SHP77 treated with DMSO at 0.1 percent for 48 hours (cell line): ENCODE measurements around the gene MAMDC2.
A peak's percentile ranks its signal among the peaks of the same experiment; 100 is the strongest.

Experiments
- DNase-seq: peaks from one replicate; lab custom pipeline; 2025; lab: John Stamatoyannopoulos, UW

Gene MAMDC2

DNA sequence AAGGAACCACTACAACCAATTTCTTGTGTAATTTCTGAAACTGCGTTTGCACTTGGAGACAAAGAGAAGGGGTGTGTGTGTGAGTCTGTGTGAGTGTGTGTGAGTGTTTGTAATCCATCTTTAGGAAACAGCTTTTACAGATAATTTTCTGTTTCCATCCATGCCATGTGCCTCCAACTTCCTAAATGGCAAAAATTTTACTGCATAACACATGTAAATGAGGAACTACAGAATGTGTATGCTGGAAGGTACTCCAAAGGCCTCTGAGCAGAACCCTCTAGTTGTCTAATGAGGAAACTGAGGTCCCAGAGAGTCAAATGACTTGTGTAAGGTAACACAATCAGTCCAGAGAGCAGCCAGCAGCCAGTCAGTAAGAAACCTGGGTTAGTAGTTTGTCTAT is 20.8 kb downstream of the MAMDC2 start:
- DNase-seq, result no peak

DNA sequence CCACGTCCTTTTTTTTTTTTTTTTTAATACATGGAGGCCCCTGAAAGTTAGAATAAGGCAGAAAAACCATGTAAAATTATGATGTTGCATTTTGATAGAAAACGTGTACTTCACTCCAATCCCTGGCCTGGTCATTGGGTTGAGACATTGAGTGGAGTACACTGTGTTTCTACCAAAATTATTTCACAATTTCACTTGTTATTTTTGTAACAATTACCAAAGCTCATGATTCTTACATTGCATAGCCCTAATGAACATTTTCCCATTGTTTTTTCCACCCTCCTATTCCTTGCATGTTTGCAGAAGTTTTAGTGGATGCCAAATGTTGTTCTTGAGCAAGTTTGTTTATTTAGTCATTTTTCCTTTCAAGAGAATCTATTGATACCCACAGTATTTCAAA is 21.9 kb downstream of the MAMDC2 start:
- DNase-seq, result no peak

DNA sequence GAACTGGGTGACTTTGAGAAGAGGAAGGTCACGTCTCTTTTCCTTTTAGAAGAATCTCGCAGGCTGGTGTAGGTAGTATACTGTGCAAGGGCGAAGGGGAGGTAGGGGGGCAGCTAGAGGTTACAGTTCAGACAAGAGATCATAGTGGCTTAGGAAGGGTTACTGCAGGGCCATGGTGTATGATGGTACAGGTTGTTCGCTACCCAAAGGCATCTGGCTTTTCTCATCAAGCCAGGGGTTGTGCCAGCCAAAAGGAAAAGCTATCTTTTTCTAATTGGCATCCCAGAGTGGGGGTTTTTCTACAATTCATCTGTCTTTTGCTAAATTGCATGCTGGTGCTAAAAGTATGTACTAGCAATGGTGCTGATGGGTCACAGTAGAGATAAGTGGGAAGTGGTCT is 22.8 kb downstream of the MAMDC2 start:
- DNase-seq, result no peak

DNA sequence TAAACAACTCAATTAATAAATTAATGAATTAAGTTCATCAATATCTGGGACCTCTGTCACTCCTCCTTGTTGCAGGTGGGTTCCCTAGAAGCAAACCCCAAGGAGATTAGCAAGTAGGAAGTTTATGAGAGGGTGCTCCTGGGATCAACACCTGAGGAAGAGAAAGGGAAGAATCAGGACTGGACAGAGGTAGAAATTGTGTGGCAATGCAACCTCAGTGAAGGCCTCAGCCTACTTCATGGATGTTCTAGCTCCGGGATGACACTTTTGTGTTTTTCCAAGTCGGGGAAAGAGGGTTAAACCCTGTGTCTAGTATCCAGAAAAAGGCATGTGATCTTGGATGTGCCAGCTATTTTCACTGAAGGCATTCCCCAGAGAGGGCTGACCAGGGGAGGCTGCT is 23.2 kb downstream of the MAMDC2 start:
- DNase-seq, result no peak

DNA sequence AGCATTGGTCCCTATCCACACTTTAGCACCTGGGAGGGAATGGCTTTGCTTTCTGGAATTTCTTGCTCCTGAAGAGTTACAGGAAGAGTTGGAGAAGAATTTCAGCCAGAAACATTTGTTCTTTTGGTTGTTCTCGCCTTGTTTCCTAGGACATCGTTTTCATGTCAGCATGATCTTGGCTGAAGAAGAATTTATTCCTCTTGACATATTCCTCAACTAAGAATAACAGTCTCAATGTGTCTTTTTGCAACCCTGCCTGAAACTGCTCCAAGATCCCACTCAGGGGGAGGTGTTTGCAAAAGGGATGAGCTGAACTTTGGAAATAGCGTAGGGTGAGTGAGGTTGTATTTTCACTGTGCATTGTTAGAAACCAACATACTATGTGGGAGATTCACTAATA is 26.1 kb downstream of the MAMDC2 start:
- no peak for DNase-seq

DNA sequence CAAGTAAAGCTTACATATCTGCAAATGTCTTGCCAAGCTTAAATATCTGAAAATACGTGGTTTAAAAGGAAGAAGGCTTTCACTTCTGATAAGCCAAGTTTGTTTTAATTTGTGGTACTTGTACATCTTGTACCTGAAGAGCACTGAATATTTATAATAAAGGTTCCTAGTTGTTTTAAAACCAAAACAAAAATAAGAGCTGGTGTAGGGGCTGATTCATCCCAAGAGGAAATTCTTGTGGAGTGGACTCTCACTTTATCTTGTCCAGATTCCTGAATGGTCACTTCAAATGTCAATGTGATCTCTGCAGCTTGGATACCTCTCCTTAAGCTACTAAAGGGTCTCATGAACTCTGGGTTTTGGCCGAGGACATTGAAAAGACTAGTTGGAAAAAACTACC is 29.5 kb downstream of the MAMDC2 start:
- no peak for DNase-seq

DNA sequence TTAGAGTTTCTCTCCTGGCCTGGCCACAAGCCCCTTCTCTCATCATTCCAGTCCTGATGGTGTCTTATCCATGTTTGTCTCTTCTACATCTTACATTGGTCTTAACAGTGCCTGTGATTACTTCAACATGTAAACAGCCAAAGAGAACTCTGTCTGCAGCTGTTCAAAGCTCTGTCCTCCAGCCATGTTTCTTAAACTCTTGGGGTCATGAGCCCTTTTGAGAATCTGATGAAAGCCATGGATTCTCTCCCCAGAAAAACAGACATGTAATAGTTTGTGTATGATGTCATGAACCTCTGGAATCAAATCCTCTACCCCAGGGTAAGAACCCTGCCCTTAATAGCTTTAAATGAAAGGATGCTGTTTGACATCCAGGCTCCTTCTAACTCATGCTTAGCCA is 30.1 kb downstream of the MAMDC2 start:
- no peak for DNase-seq

DNA sequence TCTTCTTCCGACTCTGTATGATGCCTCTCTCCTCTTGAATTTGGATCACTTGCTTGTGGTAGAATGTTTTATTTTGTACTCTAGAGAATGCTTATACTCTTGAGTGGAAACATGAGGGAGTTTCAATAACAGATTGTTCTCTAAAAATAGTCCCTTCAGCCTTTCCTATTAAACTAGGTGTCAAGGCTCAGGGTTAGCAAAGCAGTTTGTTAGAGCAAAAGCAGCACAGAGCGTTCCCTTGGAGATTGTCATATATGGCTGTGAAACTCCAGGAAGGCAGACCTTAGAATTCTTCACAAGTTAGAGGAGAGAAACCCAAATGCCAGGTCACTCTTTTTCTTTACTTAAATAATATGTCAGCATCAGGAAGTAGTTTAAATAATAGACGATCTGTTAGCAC is 33.0 kb downstream of the MAMDC2 start:
- DNase-seq, result no peak

DNA sequence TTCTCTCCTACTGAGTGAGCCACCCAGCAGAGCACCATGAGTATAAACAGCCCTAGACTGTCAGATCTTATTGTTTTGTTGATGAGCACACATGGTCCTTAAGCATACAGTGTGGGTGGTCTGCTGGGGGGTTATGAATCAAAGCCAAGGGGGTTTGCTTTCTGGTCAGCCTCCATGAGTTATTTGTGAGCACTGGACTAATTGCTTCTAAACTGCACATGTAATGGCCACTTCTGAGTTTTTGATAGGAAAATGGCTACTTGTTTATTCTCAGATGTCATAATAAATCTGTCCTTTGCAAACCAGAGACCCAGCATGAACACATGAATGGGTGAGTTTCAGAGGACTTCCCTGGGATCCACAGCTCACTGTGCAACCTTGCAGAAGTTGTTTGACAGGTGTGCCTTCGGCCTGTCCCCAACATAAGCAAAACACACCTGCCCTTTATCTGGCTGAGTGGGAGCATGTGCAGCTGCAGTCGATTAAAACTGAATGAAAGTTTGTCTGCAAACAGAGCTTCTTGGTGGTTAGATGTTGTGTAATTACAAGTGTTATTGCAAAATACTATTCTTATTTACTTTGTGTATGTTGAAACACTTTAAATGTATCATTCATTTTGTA is 35.9 kb downstream of the MAMDC2 start:
- DNase-seq, result no peak

DNA sequence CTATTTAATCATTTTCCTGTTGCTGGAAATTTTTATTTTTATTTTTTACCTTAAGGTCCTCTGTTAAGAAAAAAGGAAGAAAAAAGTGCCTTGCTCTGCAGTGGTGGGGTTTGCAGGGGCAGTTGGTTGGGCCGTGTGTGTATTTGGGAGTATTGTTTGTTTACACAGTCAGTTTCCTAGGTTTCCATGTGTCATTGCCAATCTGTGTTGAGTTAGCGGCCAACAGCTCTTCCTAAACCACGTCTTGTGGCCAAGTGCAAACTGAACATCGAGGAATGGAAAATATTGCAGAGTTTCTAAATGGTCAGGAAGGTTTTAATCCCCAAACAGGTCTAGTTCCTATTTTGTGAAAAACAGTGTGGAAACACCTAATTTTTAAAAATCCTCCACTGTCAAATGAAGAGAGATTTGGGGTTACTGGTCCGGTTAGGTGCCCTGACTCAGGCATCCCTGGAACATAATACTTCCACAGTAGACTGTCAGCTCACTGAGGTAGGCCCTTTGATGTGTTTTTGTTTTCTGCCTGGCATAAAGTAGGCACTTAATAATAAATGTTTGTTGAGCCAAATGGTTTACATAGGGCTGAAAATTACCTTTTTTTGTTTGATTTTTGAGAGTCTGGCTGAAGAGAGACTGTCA is 37.0 kb downstream of the MAMDC2 start:
- peak; percentile 30 for DNase-seq

DNA sequence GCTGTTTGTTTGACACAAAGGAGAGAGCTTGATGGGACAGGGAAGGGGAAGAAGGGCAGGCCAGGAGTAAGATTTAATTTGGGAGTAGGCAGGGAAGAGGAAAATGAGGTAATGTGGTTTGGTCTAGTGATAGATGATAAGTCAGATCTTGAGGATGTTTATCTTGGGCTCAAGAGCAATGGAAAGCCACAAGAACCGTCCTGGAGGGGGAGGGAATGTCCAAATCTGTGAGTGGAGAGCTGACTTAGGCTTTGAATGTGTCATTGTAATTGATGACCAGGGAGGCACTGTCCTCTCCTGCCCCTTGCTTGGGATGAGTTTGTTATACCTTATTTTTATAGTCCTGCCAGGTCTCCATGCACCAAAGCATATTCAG is 37.5 kb downstream of the MAMDC2 start:
- DNase-seq, result no peak

DNA sequence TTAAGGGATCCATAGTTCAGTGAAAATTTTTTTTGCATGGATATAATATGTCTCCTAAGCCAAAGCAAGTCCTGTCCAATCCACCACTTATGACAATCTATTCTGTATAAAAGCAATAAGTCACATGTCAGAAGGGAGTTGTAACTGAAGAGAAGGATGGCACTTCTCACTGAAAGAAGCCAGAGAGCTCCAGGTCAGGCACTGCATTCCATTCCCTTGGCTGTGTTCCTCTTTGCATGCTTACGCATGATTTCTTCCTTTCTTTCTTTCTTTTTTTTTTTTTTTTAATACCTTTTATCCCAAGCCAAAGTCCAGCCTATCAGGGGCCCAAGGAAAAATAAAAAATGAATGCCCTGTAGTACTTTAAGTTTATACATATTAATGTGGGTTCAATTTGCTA is 39.8 kb downstream of the MAMDC2 start:
- no peak for DNase-seq

DNA sequence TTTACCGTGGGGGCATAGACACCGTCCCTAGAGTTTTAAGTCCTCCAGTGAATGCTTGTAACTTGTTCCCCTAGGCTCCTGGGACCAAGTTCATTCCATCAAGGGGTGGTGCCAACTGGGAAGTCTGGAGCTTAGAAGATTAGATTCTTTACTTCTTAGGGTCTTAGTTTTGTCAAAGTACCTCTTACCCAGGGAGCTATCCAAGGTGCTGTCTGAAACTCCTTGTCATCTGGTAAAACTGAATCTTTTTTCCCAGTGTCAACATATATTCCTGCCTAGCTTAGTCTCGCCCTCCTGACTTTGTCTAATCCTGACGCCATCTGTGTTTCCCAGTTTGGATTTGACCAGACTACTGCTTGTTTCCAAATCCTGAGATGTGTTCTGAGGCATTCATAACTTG is 41.6 kb downstream of the MAMDC2 start:
- no peak for DNase-seq

DNA sequence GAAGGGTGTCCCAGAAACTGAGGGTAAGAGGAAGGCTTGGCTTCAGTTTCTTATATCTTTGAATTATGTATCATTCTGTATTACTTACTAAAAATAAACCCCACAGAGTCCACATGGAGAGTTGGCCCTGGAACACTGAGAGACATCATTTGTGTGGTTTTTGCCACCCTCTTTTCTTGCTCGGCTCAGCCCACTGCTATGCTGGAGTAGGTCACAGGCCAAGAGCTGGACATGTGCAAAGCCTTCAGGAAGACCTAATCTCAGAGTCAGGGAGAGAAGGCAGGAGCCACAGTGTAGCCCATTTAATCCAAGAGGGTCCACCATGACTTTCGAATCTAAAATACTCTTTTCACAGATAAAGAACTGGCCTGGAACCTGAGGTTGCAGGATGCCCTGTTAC is 47.5 kb downstream of the MAMDC2 start:
- DNase-seq, result no peak

DNA sequence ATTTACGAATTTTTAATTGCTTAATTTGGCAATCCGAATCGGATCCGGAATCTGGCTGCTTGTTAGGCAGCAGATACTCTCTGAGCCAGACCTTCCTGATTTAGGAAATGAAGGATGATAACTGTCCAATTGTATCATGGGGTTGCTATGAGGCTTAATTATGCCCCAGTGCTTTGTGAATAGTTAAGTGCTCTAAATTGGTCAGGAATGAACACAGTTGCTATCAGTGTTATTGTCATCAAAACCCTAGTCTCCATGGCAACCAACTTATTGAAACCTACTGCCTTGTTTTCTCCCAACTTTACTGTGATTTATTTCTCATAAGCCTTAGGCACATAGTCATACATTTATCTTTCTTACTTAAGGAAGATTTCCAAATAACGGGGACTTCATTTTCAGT is 47.9 kb downstream of the MAMDC2 start:
- no peak for DNase-seq

DNA sequence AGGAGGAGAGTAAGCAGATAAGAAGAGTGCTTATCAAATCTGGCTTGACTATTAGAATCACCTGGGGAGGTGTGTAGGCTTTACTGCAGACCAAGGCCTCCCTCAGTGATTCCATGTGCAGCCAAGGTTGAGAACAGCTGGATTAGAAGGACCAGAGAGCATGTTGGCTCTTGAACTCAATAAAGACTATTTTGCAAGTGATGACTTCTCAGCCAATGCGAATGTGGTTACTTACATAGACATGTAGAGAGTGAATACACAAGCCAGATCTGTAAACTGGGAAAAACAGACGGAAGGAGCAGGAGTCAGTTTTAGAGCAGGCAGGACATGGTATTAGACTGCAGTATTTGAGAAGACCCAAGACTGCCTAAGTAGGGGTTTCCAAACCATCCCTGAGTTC is 48.5 kb downstream of the MAMDC2 start:
- DNase-seq, result no peak

DNA sequence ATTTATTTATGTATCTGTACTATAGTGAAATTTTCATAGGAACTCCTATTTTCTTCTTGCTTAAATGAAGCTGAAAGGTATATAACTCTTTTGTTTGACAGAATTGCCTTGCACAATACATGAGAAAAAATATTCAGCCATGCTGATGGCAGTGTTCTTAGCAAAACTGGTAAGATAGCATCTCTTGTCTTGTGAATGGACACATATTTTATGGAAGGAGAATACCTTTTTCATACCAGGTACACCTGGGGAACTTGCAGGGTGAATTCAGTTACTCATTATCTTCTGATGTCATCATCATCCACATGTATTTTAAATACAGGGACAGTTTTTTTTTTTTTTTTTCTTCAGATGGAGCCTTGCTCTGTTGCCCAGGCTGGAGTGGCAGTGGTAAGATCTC is 49.4 kb downstream of the MAMDC2 start:
- DNase-seq, result no peak

DNA sequence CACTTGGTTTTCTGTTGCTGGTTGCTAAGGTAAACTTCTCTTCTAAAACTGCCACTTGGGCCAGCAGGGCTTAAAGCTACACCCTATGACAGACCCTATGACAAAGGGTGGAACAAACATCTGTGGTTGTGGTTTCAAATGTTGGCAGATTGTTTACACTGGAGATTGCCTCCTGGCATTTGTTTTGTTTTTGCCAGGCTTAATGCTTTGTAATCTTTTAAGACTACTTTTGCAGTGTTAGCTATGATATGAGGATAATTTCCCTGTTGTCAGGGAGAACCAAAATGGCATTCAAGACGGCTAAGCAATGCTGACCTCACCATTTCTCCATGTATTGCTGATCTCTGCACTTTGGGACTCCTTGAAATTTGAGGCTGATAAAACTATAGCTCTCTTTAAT is 50.3 kb downstream of the MAMDC2 start:
- DNase-seq, result no peak

DNA sequence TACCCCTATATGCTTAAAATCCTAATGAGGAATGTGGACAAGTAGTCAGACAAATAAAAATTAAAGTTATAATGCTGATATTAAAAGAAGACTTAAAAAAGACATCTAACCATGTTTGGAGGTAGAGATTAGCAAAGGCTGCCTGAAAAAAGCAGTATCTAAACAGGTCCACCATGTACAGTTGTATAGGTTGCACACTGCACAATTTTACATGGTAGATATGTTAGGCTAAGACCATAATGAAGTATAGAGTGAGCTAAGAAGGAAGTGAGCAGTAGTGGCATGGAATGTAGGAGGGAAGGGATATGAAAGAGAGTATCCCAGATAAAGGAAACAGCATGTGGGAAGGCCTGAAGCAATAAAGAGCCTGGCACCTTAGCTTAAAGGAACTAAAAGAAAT is 51.1 kb downstream of the MAMDC2 start:
- no peak for DNase-seq

DNA sequence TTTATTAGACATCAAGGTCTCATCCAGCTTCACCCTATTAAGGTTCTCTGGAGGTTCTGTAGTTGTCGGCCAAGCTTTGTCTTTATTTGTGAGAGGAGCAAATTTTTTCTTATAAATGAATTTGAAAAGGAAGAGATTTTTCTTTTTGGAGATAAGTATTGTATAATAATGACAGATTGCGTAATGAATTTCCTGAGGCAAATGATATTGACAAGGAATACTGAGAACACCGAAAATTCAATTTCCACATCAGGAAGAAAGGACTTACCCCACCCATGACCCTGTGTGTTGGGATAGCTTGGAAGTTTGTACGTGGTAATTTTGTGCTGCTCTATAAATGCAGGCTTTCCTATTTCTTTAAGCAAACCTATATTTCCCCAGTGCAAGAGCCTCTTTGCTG is 53.5 kb downstream of the MAMDC2 start:
- DNase-seq, result no peak

DNA sequence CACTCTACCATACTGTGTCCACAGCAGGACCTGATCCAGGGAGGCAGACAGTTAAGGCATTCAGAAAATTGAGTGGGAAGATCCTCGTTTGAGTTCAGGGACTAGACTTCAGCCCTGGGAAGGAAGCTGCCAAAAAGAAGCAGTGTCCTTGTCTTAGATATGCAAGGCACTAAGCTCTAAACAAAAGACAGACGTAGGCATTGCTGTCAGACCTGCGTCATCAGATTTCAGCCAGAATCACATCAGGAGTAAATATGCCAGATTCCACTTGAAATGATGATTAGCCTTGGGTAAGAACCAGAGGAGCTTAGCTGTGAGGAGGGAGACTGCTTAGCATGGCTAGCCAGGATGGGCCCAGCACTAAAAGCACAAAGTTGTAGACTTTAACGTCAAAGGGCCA is 56.7 kb downstream of the MAMDC2 start:
- no peak for DNase-seq

DNA sequence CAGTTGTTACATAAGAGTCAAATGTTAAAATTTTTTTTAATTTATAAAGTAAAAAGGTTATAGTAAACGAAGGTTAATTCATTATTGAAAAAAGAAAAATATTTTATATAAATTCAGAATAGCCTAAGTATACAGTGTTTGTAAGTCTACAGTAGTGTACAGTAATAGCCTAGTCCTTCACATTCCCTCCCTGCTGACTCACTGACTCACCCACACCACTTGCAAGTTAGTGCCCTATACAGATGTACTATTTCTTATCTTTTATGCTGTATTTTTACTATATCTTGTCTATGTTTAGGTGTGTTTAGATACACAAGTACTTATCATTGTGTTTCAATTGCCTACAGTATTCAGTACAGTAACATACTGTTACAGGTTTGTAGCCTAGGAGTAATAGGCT is 57.6 kb downstream of the MAMDC2 start:
- DNase-seq, result no peak

DNA sequence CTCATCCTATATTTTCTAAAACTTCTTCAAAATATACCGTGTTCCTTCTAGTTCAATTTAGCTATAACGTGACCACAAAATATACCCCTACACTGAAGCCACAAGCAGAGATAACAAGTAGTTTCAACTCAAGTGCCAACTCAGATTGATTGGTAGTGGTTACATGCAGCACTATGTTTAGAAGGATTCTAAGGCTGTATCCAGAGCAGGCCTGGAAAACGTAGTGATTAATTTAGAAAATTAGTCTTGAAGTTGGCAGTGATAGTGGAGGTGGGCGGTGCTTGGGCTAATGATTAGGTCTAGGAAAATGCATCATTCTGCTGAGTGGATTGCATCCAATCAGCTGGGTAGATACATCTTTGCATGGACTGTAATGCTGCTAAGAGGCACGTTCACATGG is 61.5 kb downstream of the MAMDC2 start:
- no peak for DNase-seq

DNA sequence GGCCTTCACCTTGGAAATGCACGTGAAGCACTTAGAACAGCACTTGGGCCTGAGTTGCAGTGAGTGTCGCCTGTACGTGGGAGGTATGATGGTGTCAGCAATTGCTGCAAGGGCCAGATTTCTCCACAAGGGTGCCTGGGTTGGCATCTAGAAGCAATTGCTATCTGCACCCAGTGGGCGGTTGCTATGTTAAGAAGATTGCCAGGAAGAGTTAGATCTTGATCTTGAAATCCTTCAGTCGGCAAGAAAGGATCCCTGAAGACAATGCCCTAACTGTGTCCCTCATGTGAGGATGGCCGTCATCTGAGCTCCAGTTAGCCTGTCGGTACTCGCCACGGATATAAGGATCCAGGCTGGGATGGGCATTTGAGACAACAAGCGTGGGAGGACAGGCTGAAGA is 62.9 kb downstream of the MAMDC2 start:
- no peak for DNase-seq

DNA sequence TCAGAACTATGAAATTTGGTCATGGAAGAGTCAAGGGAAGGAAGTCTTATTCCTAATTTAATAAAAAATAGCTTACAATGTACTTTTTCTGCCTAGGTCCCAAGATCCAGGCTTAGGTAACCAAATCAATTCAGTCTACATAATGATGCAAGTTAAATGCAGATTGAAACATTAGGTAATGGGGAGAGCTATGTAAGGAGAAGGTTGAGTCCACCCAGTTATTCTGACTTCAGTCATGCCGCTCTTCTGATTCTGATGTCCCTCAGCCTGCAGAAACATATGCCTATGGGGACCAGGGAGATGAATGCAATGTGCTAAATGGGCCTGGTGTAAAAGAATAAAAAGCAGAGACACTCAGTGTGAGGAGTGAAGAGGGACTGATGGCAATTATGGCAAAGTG is 63.9 kb downstream of the MAMDC2 start:
- DNase-seq, result no peak
